Measurements from ENCODE around the gene GABBR2.

- TF ChIP-seq CTCF (IDR thresholded peaks at IDR 0.05) (no peak), POLR2A (IDR thresholded peaks at IDR 0.05) (no peak)
Measured at GRCh38 chr9:98532147-98532546, 176.6 kb downstream of the GABBR2 start.
